ENCODE data around the gene MAPRE2. TPM values are rescaled to one million over a fixed set of nuclear protein-coding genes. Genes with fewer than 3 reads are reported as not detected.

The MAPRE2 gene
- total and polyA plus RNA-seq, 2 donors (not counting 1 experiment from before 2014, with no cell fraction given): 18.5 to 88.1 TPM

DNA sequence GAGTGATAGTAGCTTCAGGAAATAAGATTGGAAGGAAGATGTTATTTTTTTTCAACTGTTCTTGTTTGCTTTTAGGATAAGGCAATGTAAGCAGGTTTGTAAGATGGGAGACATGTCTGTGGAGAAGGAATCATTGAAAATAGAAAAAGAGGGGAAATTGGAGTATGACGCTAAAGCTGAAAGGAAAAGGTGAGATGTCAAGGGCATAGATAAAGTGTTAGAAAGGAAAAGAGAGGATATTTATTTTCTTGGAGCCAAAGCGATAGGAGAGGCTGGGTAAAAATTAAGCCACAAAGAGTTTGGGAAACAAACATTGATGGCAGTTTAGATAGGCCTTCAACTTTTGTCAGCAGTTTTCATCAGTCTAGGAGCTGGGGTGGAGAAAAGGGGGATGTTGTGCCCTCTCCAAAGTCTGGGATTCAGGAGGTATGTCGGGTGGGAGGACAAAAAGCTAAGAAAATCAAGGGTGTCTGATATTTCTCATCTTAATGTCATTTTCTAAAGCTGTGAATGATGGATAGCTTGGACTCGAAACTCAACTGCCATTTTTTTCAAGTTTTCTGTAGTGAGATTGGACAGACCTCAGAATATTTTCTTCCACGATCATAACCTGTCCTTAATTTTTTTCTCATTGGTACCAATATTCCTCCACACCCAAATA, 63.3 kb downstream of the MAPRE2 start:
- Histone ChIP-seq H3K27ac (ENCODE audit: insufficient read depth, low read length) (no peak overlapping the region), H3K4me3 (replicated peaks in 1 of 4; ENCODE audit: control extremely low read depth in 1 of 4, insufficient read depth in 1 of 4, low read depth in 3 of 4, low read length in 4 of 4) (no peak overlapping the region), H3K4me2 (ENCODE audit: extremely low read depth, insufficient read depth, low read length) (no peak overlapping the region), H3K9me3 (ENCODE audit: control insufficient read depth, insufficient read depth, low read depth, low read length) (no peaks in the 10 kb centered on the region), H3K4me1 (ENCODE audit: control insufficient read depth, extremely low read depth, insufficient read depth, low read length) (peaks cover 2% of the 10 kb centered on the region), H3K36me3 (ENCODE audit: control insufficient read depth, insufficient read depth, low read length) (no peaks in the 10 kb centered on the region), H3K9ac (ENCODE audit: insufficient read depth, low read length) (no peak overlapping the region), H3K79me2 (ENCODE audit: control insufficient read depth, insufficient read depth, low read length) (no peaks in the 10 kb centered on the region), H4K20me1 (ENCODE audit: control insufficient read depth, extremely low read depth, insufficient read depth, low read length) (no peaks in the 10 kb centered on the region), H3K27me3 (ENCODE audit: control insufficient read depth, insufficient read depth, low read length) (no peaks in the 10 kb centered on the region), H2AFZ (ENCODE audit: low read length) (no peak overlapping the region)
- TF ChIP-seq, protein P1, sequence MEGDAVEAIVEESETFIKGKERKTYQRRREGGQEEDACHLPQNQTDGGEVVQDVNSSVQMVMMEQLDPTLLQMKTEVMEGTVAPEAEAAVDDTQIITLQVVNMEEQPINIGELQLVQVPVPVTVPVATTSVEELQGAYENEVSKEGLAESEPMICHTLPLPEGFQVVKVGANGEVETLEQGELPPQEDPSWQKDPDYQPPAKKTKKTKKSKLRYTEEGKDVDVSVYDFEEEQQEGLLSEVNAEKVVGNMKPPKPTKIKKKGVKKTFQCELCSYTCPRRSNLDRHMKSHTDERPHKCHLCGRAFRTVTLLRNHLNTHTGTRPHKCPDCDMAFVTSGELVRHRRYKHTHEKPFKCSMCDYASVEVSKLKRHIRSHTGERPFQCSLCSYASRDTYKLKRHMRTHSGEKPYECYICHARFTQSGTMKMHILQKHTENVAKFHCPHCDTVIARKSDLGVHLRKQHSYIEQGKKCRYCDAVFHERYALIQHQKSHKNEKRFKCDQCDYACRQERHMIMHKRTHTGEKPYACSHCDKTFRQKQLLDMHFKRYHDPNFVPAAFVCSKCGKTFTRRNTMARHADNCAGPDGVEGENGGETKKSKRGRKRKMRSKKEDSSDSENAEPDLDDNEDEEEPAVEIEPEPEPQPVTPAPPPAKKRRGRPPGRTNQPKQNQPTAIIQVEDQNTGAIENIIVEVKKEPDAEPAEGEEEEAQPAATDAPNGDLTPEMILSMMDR (conservative IDR thresholded peaks at IDR 0.05 in 1 of 2, IDR thresholded peaks at IDR 0.05 in 1 of 2; ENCODE audit: low read depth in 1 of 2, low read length in 2 of 2): no peak
- no peak for TF ChIP-seq EZH2 (IDR thresholded peaks at IDR 0.05; ENCODE audit: low read length, missing control alignments)
- DNase-seq (ENCODE audit: low read depth in 2 of 2): no peak

DNA sequence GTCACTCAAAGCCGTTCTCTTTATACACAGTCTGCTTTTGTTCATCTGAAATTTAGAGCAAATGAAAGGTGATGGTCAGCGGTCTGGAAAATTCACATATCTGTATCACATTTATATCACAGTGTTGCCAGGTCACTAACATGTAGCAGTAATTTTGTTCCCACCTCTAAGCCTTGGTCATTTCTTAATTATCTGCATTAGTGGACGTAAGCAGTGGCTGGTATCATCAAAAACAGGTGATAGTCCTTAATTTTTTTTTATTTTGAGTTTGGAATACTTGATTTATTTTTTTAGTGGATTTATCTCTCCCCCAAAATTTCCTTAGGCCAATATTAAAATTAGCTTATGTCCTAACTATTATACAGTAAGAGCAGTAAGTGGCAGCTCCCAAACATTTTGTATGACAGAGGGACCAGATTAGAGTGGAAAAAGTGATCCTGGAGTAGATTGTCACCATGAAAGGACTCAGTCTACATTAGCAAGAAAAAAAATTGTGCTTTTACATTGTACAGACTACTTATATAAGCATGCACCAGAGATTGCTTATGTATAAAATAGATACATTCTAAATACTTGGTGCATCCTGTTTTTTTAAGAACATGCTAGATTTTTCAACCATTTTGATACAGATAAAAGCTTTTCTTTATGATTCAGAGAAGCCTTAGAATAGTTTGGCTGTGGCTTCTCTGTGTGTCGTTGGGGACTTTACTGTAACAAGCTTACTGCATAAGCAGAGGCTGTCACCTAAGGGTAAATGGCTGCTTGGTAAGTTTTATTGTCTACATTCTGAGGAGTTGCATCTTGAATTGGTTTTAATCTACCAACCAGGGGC, 65.0 kb downstream of the MAPRE2 start:
- Histone ChIP-seq H3K4me3 (replicated peaks in 1 of 4; ENCODE audit: control extremely low read depth in 1 of 4, insufficient read depth in 1 of 4, low read depth in 3 of 4, low read length in 4 of 4) (no peak overlapping the region), H2AFZ (ENCODE audit: low read length) (no peak overlapping the region), H3K27ac (ENCODE audit: insufficient read depth, low read length) (no peak overlapping the region), H3K27me3 (ENCODE audit: control insufficient read depth, insufficient read depth, low read length) (no peaks in the 10 kb centered on the region), H3K4me2 (ENCODE audit: extremely low read depth, insufficient read depth, low read length) (no peak overlapping the region), H3K9ac (ENCODE audit: insufficient read depth, low read length) (no peak overlapping the region), H3K79me2 (ENCODE audit: control insufficient read depth, insufficient read depth, low read length) (no peaks in the 10 kb centered on the region), H3K9me3 (ENCODE audit: control insufficient read depth, insufficient read depth, low read depth, low read length) (no peaks in the 10 kb centered on the region), H3K36me3 (ENCODE audit: control insufficient read depth, insufficient read depth, low read length) (no peaks in the 10 kb centered on the region), H3K4me1 (ENCODE audit: control insufficient read depth, extremely low read depth, insufficient read depth, low read length) (no peaks in the 10 kb centered on the region), H4K20me1 (ENCODE audit: control insufficient read depth, extremely low read depth, insufficient read depth, low read length) (no peaks in the 10 kb centered on the region)
- no peak for TF ChIP-seq EZH2 (IDR thresholded peaks at IDR 0.05; ENCODE audit: low read length, missing control alignments)
- TF ChIP-seq, protein P1 (conservative IDR thresholded peaks at IDR 0.05 in 1 of 2, IDR thresholded peaks at IDR 0.05 in 1 of 2; ENCODE audit: low read depth in 1 of 2, low read length in 2 of 2): no peak
- no peak for DNase-seq (ENCODE audit: low read depth in 2 of 2)

DNA sequence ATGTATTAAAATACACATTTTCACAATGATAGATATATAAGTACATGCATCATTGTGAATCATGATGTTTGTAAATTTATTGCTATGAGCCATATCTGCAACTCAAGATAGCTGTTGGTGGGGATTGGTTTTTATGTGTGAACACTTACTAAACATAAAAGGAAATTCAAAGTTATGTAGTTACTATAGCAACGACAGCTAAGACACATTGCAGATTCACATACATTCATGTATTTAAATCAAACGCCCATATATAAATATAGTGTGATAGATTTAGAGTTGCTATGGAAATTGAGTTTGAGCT, 65.6 kb downstream of the MAPRE2 start:
- no peak overlapping the region for H2AFZ ChIP-seq (ENCODE audit: low read length)
- no peak overlapping the region for H3K4me3 ChIP-seq (replicated peaks in 1 of 4; ENCODE audit: control extremely low read depth in 1 of 4, insufficient read depth in 1 of 4, low read depth in 3 of 4, low read length in 4 of 4)
- no peaks in the 10 kb centered on the region for H3K9me3 ChIP-seq (ENCODE audit: control insufficient read depth, insufficient read depth, low read depth, low read length)
- H4K20me1 ChIP-seq (ENCODE audit: control insufficient read depth, extremely low read depth, insufficient read depth, low read length): no peaks in the 10 kb centered on the region
- no peak overlapping the region for H3K9ac ChIP-seq (ENCODE audit: insufficient read depth, low read length)
- no peak for DNase-seq (ENCODE audit: low read depth in 2 of 2)
- H3K27ac ChIP-seq (ENCODE audit: insufficient read depth, low read length): no peak overlapping the region
- H3K36me3 ChIP-seq (ENCODE audit: control insufficient read depth, insufficient read depth, low read length): no peaks in the 10 kb centered on the region
- TF ChIP-seq, protein P1 (conservative IDR thresholded peaks at IDR 0.05 in 1 of 2, IDR thresholded peaks at IDR 0.05 in 1 of 2; ENCODE audit: low read depth in 1 of 2, low read length in 2 of 2): no peak
- TF ChIP-seq EZH2 (IDR thresholded peaks at IDR 0.05; ENCODE audit: low read length, missing control alignments): no peak
- H3K27me3 ChIP-seq (ENCODE audit: control insufficient read depth, insufficient read depth, low read length): no peaks in the 10 kb centered on the region
- H3K4me1 ChIP-seq (ENCODE audit: control insufficient read depth, extremely low read depth, insufficient read depth, low read length): no peaks in the 10 kb centered on the region
- no peak overlapping the region for H3K4me2 ChIP-seq (ENCODE audit: extremely low read depth, insufficient read depth, low read length)
- H3K79me2 ChIP-seq (ENCODE audit: control insufficient read depth, insufficient read depth, low read length): no peaks in the 10 kb centered on the region
